ENCODE measurements around the gene STAT6. TPM values are rescaled to one million over a fixed set of nuclear protein-coding genes. Genes with fewer than 3 reads are reported as not detected.

STAT6 gene
- total RNA-seq, 1 experiment from 2014 or later, result 44.4 TPM

DNA sequence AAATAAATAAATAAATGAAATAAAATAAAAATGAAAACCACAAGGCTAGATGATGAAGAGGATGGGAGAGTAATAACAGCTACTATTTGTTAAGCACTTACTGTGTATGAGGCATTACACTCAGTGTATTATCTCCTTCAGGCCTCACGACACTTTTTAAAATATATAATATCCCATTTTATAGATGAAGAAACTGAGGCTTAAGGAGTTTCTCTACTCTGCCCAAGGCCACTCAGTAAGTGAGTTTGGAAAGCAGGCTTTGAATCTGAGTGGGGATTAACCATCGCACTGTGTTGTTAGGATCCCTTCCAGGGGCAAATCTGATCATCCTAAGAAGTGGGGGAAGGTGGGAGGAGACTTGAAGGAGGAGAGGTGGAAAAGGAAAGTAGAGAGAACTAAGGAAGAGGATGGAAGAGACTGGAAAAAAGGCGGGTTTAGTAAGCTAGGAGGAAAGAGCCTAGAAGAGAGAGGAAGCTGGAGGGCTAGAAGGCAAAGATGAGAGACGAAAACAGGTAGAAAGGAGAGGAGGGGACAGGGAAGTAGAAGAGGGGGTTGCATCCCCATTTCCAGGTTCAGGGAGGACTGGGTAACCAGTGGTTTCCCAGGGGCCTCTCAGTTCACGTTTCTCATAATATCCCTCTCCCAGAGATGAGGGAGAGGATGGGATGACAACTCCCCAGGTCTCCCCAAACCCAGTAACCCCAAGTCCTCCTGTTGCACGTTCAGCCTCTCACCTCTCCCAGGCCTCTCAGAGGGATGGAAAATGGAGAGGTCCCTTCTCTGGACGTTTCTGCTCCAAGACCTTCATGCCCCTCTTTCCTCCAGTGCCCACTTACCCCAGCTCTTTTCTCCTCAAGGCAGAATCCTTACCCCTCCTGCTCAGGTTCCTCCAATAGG, 1.7 kb downstream of the STAT6 start:
- H3K23ac ChIP-seq (ENCODE audit: insufficient read length, low read depth, low read length), result no peak overlapping the region
- no peaks in the 10 kb centered on the region for H3K9me3 ChIP-seq (ENCODE audit: control insufficient read depth, low read depth, low read length)
- H2BK12ac ChIP-seq (ENCODE audit: insufficient read length, low read depth, low read length), result no peak overlapping the region
- H3K27ac Mint-ChIP-seq, result peak overlapping the region; percentile 99; a peak in 5 of 7 replicates
- H3K27me3 Mint-ChIP-seq (ENCODE audit: low read depth), result no peaks in the 10 kb centered on the region; the same call in 1 of the 2 replicates
- peaks cover 2 to 34% (median 16%) of the 10 kb centered on the region in 3 experiments; a peak in 5 of 7 replicates for H3K36me3 Mint-ChIP-seq (ENCODE audit: insufficient read depth in 1 of 3, low read depth in 3 of 3)
- no peak overlapping the region for H3T11ph ChIP-seq (ENCODE audit: low read length)
- peaks cover 29 to 44% of the 10 kb centered on the region in 2 experiments for H3K4me1 Mint-ChIP-seq
- no peak overlapping the region for H2AK5ac ChIP-seq (ENCODE audit: insufficient read length, low read length)
- no peaks in the 10 kb centered on the region for H4K20me1 ChIP-seq (ENCODE audit: control insufficient read depth, insufficient read depth, insufficient read length)
- no peaks in the 10 kb centered on the region for H3K79me1 ChIP-seq (ENCODE audit: insufficient read depth, low read depth, low read length, poor library complexity, severe bottlenecking)
- DNase-seq, result no peak
- H4K8ac ChIP-seq (replicated peaks; ENCODE audit: insufficient read length, low read depth, low read length), result no peak overlapping the region
- peak overlapping the region; percentile 69 to 81 for H3K4me3 Mint-ChIP-seq
- H3K14ac ChIP-seq (ENCODE audit: insufficient read depth, low read length), result no peak overlapping the region
- TF ChIP-seq, protein P1, sequence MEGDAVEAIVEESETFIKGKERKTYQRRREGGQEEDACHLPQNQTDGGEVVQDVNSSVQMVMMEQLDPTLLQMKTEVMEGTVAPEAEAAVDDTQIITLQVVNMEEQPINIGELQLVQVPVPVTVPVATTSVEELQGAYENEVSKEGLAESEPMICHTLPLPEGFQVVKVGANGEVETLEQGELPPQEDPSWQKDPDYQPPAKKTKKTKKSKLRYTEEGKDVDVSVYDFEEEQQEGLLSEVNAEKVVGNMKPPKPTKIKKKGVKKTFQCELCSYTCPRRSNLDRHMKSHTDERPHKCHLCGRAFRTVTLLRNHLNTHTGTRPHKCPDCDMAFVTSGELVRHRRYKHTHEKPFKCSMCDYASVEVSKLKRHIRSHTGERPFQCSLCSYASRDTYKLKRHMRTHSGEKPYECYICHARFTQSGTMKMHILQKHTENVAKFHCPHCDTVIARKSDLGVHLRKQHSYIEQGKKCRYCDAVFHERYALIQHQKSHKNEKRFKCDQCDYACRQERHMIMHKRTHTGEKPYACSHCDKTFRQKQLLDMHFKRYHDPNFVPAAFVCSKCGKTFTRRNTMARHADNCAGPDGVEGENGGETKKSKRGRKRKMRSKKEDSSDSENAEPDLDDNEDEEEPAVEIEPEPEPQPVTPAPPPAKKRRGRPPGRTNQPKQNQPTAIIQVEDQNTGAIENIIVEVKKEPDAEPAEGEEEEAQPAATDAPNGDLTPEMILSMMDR (conservative IDR thresholded peaks at IDR 0.05), result no peak
- H3K56ac ChIP-seq (ENCODE audit: insufficient read length, low read depth, low read length), result no peak overlapping the region
- H3K79me2 ChIP-seq (ENCODE audit: insufficient read depth, low read length), result no peaks in the 10 kb centered on the region
- H4K5ac ChIP-seq (ENCODE audit: insufficient read length, low read depth, low read length), result no peak overlapping the region
- H3K9me3 Mint-ChIP-seq, result no peaks in the 10 kb centered on the region; a peak in 1 of 5 replicates
- H2BK15ac ChIP-seq (ENCODE audit: low read depth, low read length), result no peak overlapping the region
- no peak overlapping the region for H3K18ac ChIP-seq (ENCODE audit: insufficient read length, low read depth, low read length)
- peak overlapping the region; percentile 18 for H3K9ac ChIP-seq (ENCODE audit: extremely low read depth, insufficient read length, low read length)
- H3K27ac ChIP-seq (ENCODE audit: insufficient read length, low read depth, low read length), result no peak overlapping the region
- H4K91ac ChIP-seq (ENCODE audit: insufficient read length, low read depth, low read length), result no peak overlapping the region
- H3K27me3 ChIP-seq (ENCODE audit: insufficient read depth, low read length), result no peaks in the 10 kb centered on the region
- no peak overlapping the region for H2BK5ac ChIP-seq (ENCODE audit: insufficient read length, low read length)
- no CpG with 5 or more reads among the region's 7 CpGs for WGBS (ENCODE audit: extremely low coverage, insufficient read length, low lambda C conversion rate)
- no peak overlapping the region for H2BK120ac ChIP-seq (ENCODE audit: low read depth, low read length, poor library complexity, severe bottlenecking)
- peaks cover 11% of the 10 kb centered on the region for H3K23me2 ChIP-seq (ENCODE audit: insufficient read length, low read depth, low read length, poor library complexity, severe bottlenecking)
- H2AFZ ChIP-seq (ENCODE audit: low read length), result no peak overlapping the region
- no peak overlapping the region for H3K4ac ChIP-seq (ENCODE audit: low read depth, low read length)
- H3K4me1 ChIP-seq (ENCODE audit: insufficient read depth, low read length), result no peaks in the 10 kb centered on the region; the same call in 1 of the 2 replicates
- no peak overlapping the region for H2BK20ac ChIP-seq (ENCODE audit: low read depth, low read length, poor library complexity, severe bottlenecking)
- H3K4me2 ChIP-seq (ENCODE audit: insufficient read depth, insufficient read length, low read length), result peak overlapping the region; percentile 47
